GM19043 (cell line): ENCODE measurements around the gene TAPBP.
"Not testable (repeated sequence)": the region's sequence is repeated elsewhere in the genome, so short reads cannot be mapped to it uniquely, and the experiment has no call there.

ENCODE experiments used
- ATAC-seq: cut with Tn5 transposase; IDR thresholded peaks from one replicate; pipeline ENCODE4 v1.9.1; 2021; ENCODE audit warnings: low read depth; ENCODE audit not compliant: unreplicated experiment

The TAPBP gene

DNA sequence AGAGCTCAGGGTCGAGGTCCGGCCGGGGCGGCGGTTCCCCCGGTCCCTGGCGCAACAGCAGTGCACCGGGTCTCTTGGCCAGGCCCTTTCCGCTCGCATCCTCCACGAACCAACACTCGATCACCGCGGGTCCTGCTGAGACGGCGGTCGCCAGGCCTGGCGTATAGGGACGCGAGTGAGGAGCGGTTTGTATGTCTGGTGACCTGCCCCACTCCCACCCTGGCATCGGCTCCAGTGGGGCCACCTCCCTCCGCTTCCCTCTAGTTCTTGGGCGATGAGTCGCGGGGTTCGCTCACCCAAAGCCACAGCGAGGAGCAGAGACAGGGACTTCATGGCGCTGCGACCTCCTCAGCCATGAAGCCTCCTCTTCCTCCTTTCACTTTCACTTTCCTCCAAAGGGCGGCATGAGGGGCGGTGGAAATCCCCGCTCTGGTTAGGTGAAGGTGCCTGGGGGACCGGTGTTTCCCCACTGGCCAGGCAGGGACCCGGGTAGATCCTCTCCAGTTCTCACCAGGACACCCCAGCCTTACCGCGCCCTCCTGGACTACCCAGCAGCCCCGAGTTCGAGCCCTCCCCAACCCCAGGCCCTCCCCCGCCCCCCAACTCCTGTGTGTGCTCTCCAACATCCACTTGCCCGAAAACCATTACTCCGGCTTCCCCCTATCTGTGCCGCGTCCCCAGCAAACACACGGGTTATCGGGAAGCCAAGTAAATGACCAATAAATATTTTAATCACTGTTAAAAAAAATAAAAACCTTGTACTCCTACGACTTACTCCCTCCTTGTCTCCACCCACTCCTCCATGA lies at the start of gene TAPBP:
Gene TAPBP, minus strand, starts transcription at position 370 of the 806 bp plus-strand sequence. Its CDS starts 37 bp downstream, at position 333.
- no peak for ATAC-seq

DNA sequence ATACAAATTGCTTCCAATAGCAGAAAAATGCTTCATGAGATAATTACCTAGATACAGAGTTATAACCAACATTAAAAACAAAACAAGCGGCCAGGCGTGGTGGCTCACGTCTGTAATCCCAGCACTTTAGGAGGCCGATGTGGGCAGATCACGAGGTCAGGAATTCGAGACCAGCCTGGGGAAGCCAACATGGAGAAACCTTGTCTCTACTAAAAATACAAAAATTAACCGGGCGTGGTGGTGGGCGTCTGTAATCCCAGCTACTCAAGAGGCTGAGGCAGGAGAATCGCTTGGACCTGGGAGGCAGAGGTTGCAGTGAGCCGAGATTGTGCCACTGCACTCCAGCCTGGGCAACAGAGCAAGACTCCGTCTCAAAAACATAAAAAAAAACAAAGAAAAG lies 49.6 kb upstream of the TAPBP start:
- ATAC-seq: not testable (repeated sequence)

DNA sequence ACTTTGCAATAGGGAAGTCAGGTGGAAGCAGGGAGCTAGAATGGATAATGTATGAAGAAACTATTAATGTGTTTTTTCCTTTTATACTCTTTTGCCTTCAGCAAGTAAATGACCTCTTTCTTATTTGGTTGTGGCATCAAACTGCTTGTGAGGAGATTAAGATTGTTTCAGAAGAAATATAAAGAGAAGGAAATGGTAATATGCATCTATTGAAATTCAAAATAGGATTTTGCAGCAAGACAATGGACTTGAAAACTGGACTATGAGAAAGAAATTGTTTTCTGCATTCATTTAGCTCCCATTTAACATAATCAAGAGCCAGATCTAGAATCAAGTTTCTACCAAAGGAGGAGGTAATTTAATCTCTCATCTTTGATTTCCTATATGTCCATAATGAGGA lies 45.5 kb upstream of the TAPBP start:
- no peak for ATAC-seq

DNA sequence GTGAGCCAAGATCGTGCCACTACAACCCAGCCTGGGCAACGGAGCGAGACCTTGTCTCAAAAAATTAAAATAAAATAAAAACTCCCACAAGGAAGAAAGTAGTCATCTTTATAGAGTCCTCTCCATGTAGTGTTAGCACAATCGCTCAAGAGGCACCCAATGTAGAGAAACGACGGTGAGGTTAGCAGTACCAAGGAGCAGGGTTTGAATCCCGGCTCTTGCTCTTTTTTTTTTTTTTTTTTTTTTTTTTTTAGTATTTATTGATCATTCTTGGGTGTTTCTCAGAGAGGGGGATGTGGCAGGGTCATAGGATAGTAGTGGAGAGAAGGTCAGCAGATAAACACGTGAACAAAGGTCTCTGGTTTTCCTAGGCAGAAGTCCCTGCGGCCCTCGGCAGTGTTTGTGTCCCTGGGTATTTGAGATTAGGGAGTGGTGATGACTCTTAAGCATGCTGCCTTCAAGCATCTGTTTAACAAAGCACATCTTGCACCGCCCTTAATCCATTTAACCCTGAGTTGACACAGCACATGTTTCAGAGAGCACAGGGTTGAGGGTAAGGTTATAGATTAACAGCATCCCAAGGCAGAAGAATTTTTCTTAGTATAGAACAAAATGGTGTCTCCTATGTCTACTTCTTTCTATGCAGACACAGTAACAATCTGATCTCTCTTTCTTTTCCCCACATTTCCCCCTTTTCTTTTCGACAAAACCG lies 43.4 kb upstream of the TAPBP start:
- not testable (repeated sequence) for ATAC-seq

DNA sequence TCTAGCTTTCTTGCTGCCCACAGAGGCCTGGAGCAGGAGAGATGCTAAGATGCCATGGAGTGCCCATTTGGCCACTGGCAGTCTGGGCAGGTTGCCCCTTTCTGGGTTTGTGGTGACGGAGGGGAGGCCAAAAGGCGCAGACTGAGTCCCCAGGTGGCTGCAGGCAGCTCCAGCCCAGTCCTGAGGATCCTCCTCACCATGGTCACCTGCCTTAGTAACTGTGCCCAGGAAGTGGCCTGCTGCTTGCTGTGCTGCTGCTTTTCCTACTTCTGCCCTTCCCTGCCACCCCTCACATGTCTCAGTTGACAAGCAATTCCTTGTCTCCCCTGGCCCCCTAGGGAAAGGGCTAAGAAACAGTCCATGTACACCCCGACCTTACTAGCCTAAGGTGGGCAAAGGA lies 42.4 kb upstream of the TAPBP start:
- no peak for ATAC-seq

DNA sequence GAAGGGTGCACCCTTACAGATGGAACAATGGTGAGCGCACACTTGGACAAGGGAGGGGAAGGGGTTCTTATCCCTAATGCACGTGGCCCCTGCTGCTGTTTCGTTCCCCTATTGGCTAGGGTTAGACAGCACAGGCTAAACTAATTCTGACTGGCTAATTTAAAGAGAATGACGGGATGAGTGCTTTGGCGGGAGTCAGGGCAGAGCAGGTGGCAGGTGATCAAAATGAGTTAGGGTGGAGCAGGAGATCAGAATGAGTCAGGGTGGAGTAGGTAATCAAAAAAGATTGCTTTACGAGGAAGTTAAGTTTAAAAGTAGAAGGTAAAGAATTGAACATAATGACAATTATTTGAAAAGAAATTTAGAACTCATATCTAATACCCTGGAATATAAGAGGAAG lies 42.0 kb upstream of the TAPBP start:
- not testable (repeated sequence) for ATAC-seq

DNA sequence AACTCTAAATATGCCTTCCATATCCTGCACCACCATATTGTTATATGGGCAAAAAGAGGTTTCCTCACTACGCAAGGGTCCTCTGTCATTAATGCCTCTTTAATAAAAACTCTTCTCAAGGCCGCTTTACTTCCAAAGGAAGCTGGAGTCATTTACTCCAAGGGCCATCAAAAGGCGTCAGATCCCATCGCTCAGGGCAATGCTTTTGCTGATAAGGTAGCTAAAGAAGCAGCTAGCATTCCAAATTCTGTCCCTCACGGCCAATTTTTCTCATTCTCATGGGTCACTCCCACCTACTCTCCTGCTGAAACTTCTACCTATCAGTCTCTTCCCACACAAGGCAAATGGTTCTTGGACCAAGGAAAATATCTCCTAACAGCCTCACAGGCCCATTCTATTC lies 33.9 kb upstream of the TAPBP start:
- no peak for ATAC-seq

DNA sequence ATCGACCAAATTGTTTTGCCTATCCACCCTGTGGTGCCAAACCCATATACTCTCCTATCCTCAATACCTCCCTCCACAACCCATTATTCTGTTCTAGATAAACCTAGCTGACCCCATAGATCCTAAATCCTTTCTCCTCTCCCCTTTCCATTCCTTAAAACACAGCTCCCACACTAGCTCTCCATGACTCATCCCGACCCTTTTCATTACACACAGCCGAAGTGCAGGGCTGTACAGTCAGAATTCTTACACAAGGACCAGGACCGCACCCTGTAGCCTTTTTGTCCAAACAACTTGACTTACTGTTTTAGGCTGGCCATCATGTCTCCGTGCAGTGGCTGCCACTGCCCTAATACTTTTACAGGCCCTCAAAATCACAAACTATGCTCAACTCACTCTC lies 33.1 kb upstream of the TAPBP start:
- not testable (repeated sequence) for ATAC-seq

DNA sequence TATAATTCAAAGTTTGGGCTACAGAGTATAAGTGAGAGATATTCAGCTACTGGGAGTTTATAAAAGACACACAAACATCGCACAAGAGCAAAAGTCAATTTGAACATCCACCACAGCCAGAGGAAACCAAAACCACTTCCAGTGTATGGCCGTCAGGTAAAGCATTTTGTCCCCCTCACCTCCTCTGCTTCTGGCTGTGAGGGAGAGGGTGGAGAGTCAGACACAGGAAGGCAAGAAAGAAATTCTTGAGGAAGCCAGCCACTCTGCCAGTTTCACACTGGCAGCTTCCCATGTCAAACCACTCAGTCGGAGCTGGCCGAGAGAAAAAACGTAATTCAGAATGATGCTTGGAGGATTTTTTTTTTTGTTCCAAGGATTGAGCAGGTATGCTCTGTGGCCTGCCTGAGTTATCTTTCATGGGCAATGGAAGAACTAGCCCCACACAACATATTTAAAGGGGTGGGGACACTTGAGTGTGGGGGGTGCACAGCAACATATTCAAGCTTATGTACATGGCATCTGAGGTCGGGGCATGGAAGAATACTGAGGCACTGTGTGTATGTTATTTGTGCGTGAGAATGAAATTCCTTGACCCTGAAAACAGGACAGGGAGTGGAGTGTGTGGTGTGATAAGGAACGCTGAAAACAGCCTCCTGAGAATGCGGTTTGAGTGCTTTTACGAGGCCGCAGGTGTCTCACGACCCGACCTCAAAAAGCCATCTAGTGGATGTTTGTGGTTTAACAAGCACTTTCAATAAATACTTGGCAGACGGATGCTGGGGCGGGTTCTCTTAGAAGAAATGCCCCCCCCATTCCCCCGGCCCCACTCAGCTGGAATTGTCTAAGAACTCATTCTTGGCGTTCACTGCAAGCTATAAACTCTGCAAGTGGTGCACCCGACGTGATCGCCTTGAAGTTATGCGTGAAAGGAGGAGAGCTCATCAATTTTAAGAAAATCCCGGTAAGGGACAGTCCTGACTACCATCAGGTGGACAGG lies 31.1 kb upstream of the TAPBP start:
- no peak for ATAC-seq

DNA sequence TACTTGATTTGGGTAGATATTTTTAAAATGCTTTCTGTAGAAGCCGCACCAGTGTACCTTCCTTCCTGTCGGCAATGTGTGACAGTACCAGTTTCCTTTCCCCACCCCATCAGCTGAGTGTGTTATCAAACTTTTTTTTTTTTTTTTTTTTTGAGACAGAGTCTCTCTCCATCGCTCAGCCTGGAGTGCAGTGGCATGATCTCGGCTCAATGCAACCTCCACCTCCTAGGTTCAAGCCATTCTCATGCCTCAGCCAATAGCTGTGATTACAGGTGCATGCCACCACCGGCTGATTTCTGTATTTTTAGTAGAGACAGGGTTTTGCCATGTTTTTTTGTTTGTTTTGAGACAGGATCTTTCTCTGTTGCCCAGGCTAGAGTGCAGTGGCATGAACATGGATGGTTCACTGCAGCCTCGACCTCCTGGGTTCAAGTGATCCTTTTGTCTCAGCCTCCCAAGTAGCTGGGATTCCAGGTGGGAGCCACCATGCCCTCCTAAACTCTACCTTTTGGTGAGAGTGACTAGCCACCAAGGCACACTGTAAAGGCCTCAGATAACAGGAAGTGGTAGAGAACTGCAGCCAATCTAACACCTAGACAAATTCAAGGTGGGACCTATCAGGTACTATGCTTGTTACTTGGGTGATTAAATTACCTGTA lies 30.2 kb upstream of the TAPBP start:
- ATAC-seq: no peak

DNA sequence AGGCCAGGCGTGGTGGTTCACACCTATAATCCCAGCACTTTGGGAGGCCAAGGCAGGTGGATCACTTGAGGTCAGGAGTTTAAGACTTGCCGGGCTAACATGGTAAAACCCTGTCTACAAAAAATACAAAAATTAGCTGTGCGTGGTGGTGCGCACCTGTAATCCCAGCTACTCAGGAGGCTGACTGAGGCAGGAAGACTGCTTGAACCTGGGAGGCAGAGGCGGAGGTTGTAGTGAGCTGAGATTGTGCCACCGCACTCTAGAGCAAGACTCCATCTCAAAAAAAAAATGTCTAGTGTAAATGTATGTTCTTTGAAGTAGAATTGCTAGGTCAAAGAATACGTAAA lies 29.7 kb upstream of the TAPBP start:
- ATAC-seq: not testable (repeated sequence)

DNA sequence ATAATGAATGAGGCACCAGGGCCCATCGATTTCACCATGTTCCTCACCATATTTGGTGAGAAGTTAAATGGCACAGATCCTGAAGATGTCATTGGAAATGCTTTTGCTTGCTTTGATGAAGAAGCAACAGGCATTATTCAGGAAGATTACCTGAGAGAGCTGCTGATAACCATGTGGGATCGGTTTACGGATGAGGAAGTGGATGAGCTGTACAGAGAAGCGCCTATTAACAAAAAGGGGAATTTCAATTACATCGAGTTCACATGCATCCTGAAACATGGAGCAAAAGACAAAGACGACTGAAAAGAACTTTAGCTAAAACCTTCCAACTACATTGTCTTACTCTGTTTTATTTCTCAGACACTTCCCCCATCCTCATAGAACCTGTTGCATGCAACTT lies 25.3 kb upstream of the TAPBP start:
- ATAC-seq: no peak

DNA sequence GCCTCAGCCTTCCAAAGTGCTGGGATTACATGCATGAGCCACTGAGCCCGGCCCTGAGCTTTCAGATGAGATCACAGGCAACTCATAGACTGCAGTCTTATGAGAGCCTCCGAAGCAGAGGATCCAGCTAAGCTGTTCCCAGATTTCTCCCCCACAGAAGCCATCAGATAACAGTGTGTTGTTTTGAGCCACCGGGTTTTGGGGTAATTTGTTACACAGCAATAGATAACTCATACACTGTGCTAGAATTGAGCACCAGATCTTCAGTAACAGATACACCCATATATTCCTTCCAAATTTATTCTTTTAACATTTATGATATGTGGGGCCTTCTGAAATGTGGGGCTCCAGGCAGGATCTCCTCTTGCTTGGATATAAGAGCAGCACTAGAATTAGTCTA lies 22.6 kb upstream of the TAPBP start:
- ATAC-seq: no peak

DNA sequence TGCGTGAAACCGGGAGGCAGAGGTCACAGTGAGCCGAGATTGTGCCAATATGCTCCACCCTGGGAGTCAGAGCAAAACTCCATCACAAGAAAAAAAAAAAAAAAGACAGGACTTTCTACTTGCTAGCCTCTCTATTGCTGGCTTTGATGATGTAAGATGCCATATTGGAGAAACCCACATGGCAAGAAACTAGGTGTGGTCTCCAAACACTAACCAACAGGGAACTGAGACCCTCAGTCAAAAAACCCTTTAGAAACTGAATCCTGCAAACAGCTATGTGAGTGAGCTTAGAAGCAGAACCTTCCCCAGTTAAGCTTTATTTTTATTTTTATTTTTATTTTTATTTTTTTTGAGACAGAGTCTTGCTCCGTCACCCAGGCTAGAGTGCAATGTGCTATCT lies 22.0 kb upstream of the TAPBP start:
- ATAC-seq: no peak

DNA sequence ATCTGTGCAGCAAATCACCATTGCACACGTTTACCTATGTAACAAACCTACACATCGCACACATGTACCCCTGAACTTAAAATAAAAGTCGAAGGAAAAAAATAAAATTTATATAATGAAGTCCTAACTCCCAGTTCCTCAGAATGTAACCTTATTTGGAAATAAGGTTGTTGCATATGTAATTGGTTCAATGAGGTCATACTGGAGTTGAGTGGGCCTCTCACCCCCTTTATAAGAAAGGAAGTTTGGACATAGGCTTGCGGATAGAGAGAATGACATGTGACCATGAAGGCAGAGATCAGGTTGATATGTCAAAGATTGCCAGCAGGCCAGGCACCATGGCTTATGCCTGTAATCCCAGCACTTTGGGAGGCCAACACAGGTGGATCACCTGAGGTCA lies 19.8 kb upstream of the TAPBP start:
- ATAC-seq: no peak

DNA sequence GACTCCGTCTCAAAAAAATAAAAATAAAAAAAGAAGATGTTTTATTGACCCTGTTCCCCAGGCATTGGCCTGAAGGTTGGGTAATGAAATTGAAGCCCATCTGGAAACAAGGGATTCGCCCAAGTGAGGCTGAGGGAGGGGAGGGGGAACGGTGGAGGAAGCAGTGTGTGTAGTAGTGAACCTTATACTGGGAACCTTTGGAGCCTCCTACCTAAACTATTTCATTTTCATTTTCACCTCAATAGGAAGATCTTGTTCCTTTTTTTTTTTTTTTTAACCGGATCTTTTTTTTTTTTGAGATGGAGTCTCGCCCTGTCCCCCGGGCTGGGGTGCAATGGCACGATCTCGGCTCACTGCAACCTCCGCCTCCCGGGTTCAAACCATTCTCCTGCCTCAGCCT lies 16.9 kb upstream of the TAPBP start:
- no peak for ATAC-seq

DNA sequence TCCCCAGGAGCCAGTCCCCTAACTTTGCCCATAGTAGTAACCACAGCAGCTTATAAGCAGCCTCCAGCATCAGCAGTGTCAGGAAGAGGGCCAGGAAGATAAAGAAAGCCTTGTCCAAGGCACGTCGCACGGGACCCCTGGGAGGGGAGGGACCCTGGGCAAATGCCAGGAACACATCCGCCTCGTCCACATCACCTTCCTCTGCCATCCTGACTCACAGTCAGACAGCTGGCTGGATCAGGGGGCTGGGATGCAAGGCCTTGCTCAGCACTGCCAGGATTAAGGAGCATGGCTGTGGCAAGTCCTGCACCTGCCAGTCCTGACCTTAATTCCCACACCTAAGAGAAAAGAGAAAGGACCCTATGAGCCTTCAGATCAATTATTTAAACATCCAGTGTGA lies 15.2 kb upstream of the TAPBP start:
- no peak for ATAC-seq

DNA sequence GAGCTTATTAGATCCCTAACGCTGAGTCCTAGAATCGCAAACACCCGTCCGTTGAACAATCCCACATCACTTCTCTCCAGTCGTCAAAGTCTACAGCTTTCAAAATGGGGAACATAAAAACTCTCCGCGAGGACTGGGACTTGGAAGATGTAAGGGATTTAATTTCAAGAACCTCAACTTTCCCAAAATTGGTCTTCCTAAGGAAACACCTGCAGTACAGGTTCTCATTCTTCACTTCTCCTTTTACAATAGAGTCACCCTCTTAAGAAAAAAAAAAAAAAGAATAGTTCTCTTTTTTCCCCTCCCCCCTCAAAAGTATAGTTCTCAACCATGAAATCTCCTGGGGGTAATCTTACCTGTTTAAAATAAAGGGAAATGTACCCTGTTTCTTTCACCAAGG lies 10.2 kb upstream of the TAPBP start:
- no peak for ATAC-seq

DNA sequence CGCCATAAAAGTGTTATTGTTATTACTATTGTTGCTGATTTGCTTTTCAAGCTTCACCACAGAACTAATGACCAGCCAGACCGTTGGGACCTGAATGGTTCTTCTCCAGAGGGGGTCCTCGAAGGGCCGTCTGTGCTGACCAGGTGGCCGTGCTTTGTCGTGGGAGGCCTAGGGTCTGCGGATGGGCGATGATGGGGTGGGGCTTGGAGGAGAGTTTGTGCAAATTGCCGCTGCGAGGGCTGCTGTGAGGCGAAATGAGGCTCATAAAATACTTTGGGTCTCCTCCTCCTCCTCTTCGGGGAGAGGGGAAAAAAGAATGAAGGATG lies 9.7 kb upstream of the TAPBP start:
- ATAC-seq: no peak

DNA sequence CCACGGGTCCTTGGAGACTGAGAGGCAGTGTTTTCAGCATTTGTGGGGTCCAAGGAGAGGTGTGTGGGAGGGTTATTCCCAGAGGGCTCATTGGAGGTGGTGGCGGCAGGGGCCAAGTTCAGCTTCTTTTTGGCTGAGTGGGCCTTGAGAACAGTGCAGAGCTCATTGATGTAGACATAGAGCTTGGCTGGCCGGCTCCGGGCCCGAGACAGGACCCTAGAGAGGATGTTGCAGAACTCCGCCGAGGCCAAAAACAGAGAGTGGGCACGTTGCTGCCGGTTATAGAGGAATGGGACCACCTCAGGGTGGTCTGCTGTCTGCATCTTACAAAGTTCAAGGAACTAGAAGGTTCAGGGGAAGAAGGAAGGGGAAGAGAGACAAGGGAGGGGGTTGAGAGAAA lies 7.3 kb upstream of the TAPBP start:
- ATAC-seq: no peak
